Hepatocyte (in vitro differentiated cells): Measurements from ENCODE around the gene SUGCT. TPM values are rescaled to one million over a fixed set of nuclear protein-coding genes. Genes with fewer than 3 reads are reported as not detected.

ENCODE experiments used
- DNase-seq: peaks from one replicate; pipeline ENCODE4 v3.0.0-alpha.2; 2016; ENCODE audit warnings: low spot score
- H2AFZ ChIP-seq: fragments of 200-600 bp; sonication (generic); 2 replicates; pipeline ENCODE4 v1.6.0; 2016; ENCODE audit warnings: antibody characterized with exemption, mild to moderate bottlenecking
- H3K27ac ChIP-seq: fragments of 200-600 bp; sonication (generic); 2 replicates; pipeline ENCODE4 v1.5.1; 2016; ENCODE audit warnings: mild to moderate bottlenecking
- H3K27me3 ChIP-seq: fragments of 200-600 bp; sonication (generic); 2 replicates; pipeline ENCODE4 v1.6.1; 2016
- H3K36me3 ChIP-seq: fragments of 200-600 bp; sonication (generic); replicated peaks from 2 replicates; pipeline ENCODE4 v1.5.1; 2016; ENCODE audit warnings: low read depth; ENCODE audit not compliant: insufficient read depth
- H3K4me1 ChIP-seq: fragments of 200-600 bp; sonication (generic); 2 replicates; pipeline ENCODE4 v1.5.1; 2016; ENCODE audit warnings: mild to moderate bottlenecking, moderate library complexity; ENCODE audit not compliant: insufficient read depth
- H3K4me2 ChIP-seq: fragments of 200-600 bp; sonication (generic); 2 replicates; pipeline ENCODE4 v1.6.0; 2016
- H3K4me3 ChIP-seq: fragments of 200-600 bp; sonication (generic); 2 replicates; pipeline ENCODE4 v1.5.1; 2016; ENCODE audit warnings: mild to moderate bottlenecking
- H3K79me2 ChIP-seq: fragments of 200-600 bp; sonication (generic); 2 replicates; pipeline ENCODE4 v1.6.0; 2017; ENCODE audit warnings: mild to moderate bottlenecking
- H3K9me2 ChIP-seq: fragments of 200-600 bp; sonication (generic); replicated peaks from 2 replicates; pipeline ENCODE4 v1.6.0; 2017; ENCODE audit warnings: mild to moderate bottlenecking; ENCODE audit not compliant: insufficient read depth
- H3K9me3 ChIP-seq: fragments of 200-600 bp; sonication (generic); 2 replicates; pipeline ENCODE4 v1.5.1; 2016; ENCODE audit warnings: low read depth, mild to moderate bottlenecking
- H4K20me1 ChIP-seq: fragments of 200-600 bp; sonication (generic); 2 replicates; pipeline ENCODE4 v1.6.0; 2016; ENCODE audit warnings: mild to moderate bottlenecking; ENCODE audit not compliant: insufficient read depth, poor library complexity, severe bottlenecking
- EZH2 ChIP-seq: fragments of 200-600 bp; sonication (generic); IDR thresholded peaks from 2 replicates; pipeline ENCODE4 v1.6.1; 2016; ENCODE audit warnings: antibody characterized with exemption, mild to moderate bottlenecking, borderline replicate concordance
- EZH2phosphoT487 ChIP-seq: fragments of 200-600 bp; sonication (generic); IDR thresholded peaks from one replicate; pipeline ENCODE4 v1.6.1; 2018; ENCODE audit warnings: antibody characterized with exemption, mild to moderate bottlenecking, low read depth, moderate library complexity; ENCODE audit not compliant: unreplicated experiment, severe bottlenecking
- WGBS: methylation state at CpG from one replicate; pipeline ENCODE4 v1.1.6; 2016; ENCODE audit warnings: low lambda C conversion rate; ENCODE audit errors: missing lambda C conversion rate; 5-methylcytosine and 5-hydroxymethylcytosine counted together
- polyA plus RNA-seq: library from polyadenylated mRNA; unstranded; fragments of >200 nt; fragmentation: Nextera tagmentation; extraction: Ambion mirVana; gene quantifications from 2 replicates; pipeline ENCODE4 v1.2.1, GENCODE V29; 2016
- total RNA-seq: library from RNA; depleted of rRNA; stranded (reverse); fragments of >200 nt; gene quantifications from 2 replicates; pipeline ENCODE4 v1.2.3, GENCODE V29; 2014
- TF ChIP-seq, protein P1 (sequence below): fragments of 200-600 bp; sonication (generic); IDR thresholded peaks from 2 replicates; pipeline ENCODE4 v1.5.1; 2016; ENCODE audit warnings: antibody characterized with exemption, mild to moderate bottlenecking; ENCODE audit not compliant: poor library complexity

SUGCT gene
- total and polyA plus RNA-seq, 2 experiments from 2014 or later: 5.1 to 12.0 TPM

DNA sequence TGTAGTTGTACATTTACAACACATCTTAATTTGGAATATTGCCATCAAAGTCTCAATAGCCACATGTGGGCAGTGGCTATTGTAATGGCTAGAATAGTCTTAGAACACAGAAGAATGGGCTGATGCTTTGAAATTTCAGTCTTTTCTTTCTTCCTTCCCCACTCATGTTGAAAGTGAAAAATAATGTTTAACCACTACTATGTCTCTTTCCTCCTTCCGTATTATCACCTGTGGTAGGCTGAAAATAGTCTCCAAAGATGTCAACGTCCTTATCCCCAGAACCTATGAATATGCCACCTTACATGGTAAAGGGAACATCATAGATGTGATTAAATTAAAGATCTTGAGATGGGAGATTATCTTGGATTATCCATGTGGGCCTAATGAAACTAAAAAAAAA is 154.0 kb downstream of the SUGCT start:
- Histone ChIP-seq H3K36me3 (no peaks in the 10 kb centered on the region), H3K9me3 (no peaks in the 10 kb centered on the region), H3K4me2 (no peak overlapping the region), H2AFZ (no peak overlapping the region), H3K27ac (no peak overlapping the region), H3K9me2 (no peaks in the 10 kb centered on the region), H3K4me3 (no peak overlapping the region), H3K27me3 (no peaks in the 10 kb centered on the region), H3K4me1 (no peaks in the 10 kb centered on the region), H4K20me1 (no peaks in the 10 kb centered on the region), H3K79me2 (no peaks in the 10 kb centered on the region)
- 73% methylated on average over 2 of the region's 2 CpGs for WGBS
- DNase-seq: no peak
- TF ChIP-seq EZH2phosphoT487 (no peak), EZH2 (no peak)
- TF ChIP-seq, protein P1, sequence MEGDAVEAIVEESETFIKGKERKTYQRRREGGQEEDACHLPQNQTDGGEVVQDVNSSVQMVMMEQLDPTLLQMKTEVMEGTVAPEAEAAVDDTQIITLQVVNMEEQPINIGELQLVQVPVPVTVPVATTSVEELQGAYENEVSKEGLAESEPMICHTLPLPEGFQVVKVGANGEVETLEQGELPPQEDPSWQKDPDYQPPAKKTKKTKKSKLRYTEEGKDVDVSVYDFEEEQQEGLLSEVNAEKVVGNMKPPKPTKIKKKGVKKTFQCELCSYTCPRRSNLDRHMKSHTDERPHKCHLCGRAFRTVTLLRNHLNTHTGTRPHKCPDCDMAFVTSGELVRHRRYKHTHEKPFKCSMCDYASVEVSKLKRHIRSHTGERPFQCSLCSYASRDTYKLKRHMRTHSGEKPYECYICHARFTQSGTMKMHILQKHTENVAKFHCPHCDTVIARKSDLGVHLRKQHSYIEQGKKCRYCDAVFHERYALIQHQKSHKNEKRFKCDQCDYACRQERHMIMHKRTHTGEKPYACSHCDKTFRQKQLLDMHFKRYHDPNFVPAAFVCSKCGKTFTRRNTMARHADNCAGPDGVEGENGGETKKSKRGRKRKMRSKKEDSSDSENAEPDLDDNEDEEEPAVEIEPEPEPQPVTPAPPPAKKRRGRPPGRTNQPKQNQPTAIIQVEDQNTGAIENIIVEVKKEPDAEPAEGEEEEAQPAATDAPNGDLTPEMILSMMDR: no peak

DNA sequence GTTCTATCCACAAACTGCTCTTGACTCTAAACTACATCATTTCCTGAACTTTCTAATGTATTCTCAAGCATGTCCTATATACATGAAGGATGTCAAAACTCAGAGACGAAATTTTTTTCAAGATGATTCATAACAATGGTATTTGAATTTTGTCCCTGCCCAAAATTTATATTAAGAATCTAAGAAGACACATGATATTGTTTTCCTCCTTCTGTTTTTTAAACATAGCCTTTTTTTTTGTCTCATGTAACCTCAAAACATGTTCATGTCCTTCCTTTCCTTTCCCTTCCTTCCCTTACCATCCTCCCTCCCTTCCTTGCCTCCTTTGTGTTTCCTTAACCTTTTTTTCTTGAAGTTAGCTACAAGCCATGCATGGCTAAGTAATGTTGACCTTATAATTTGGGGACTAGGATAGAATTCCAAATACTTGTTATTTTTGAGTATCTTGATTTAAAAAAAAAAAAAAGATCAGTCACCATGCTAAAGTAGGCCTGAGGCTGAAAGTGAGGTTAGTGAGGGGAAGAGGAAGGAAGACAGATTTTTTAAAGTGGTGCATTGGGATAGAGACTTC is 163.0 kb downstream of the SUGCT start:
- H3K36me3 ChIP-seq: no peaks in the 10 kb centered on the region
- no peaks in the 10 kb centered on the region for H3K27me3 ChIP-seq
- H3K9me2 ChIP-seq: no peaks in the 10 kb centered on the region
- no peaks in the 10 kb centered on the region for H3K79me2 ChIP-seq
- no peaks in the 10 kb centered on the region for H4K20me1 ChIP-seq
- TF ChIP-seq EZH2: no peak
- no peak for TF ChIP-seq EZH2phosphoT487
- TF ChIP-seq, protein P1: no peak
- DNase-seq: no peak
- no peaks in the 10 kb centered on the region for H3K9me3 ChIP-seq
- no peak overlapping the region for H3K4me2 ChIP-seq
- no peak overlapping the region for H3K4me3 ChIP-seq
- H3K4me1 ChIP-seq: no peaks in the 10 kb centered on the region
- no peak overlapping the region for H3K27ac ChIP-seq
- no peak overlapping the region for H2AFZ ChIP-seq
- 91% methylated on average over 1 of the region's 1 CpG for WGBS

DNA sequence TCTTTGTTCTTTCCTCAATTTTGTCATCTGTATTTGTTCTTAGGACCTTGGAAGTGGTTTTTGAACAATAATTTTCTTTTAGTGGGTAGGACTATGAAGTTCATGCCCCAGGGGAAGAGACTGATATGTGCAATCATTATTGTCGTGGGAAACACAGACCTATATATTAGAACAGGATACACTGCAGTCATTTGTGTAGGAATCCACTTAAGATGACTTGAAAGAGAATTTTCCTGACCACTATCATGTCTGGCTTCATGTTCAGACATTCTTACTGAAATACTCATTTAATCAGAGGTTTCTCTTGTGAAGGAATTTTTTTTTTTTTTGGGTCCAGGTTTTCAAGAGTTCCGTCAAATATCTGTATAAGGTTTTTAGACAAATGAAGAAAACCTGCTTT is 163.6 kb downstream of the SUGCT start:
- 53% methylated on average over 2 of the region's 2 CpGs for WGBS
- Histone ChIP-seq H3K27ac (no peak overlapping the region), H3K4me1 (no peaks in the 10 kb centered on the region), H3K9me2 (no peaks in the 10 kb centered on the region), H3K36me3 (no peaks in the 10 kb centered on the region), H4K20me1 (no peaks in the 10 kb centered on the region), H3K79me2 (no peaks in the 10 kb centered on the region), H3K27me3 (no peaks in the 10 kb centered on the region), H2AFZ (no peak overlapping the region), H3K4me2 (no peak overlapping the region), H3K9me3 (no peaks in the 10 kb centered on the region), H3K4me3 (no peak overlapping the region)
- TF ChIP-seq EZH2phosphoT487 (no peak), EZH2 (no peak)
- TF ChIP-seq, protein P1: no peak
- no peak for DNase-seq

DNA sequence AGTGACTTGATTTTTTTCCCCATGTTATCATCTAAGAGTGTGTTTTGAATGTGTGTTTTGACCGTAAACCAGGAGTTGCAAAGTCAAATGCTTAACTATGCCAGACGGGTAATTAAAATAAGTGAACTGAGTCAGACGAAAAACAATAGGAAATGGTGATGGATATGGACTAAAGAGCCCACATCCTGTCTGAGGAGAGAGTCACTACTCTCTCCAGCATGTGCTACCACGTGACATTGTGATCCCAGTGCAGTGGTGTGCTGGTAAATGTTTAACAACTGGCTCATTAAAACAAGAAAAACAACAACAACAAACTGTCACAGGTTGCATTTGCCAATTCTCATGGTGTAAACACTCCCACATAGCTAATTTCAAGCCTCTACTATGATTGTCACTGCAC is 164.3 kb downstream of the SUGCT start:
- no peaks in the 10 kb centered on the region for H3K79me2 ChIP-seq
- WGBS: 51% methylated on average over 4 of the region's 4 CpGs
- no peak overlapping the region for H3K27ac ChIP-seq
- no peaks in the 10 kb centered on the region for H3K36me3 ChIP-seq
- H2AFZ ChIP-seq: no peak overlapping the region
- no peaks in the 10 kb centered on the region for H3K9me2 ChIP-seq
- no peaks in the 10 kb centered on the region for H4K20me1 ChIP-seq
- H3K4me1 ChIP-seq: no peaks in the 10 kb centered on the region
- no peak overlapping the region for H3K4me3 ChIP-seq
- H3K9me3 ChIP-seq: no peaks in the 10 kb centered on the region
- DNase-seq: peak; percentile 3
- H3K4me2 ChIP-seq: no peak overlapping the region
- no peak for TF ChIP-seq EZH2phosphoT487
- no peak for TF ChIP-seq EZH2
- TF ChIP-seq, protein P1: no peak
- no peaks in the 10 kb centered on the region for H3K27me3 ChIP-seq
